GM18519 (cell line): ENCODE results near the gene TAF6L.
"Not testable (repeated sequence)": the region's sequence is repeated elsewhere in the genome, so short reads cannot be mapped to it uniquely, and the experiment has no call there.

ENCODE experiments used
- ATAC-seq: cut with Tn5 transposase; IDR thresholded peaks from one replicate; pipeline ENCODE4 v1.9.1; 2021; ENCODE audit warnings: mild to moderate bottlenecking, moderate library complexity; ENCODE audit not compliant: unreplicated experiment, low FRiP score

Gene TAF6L, protein sequence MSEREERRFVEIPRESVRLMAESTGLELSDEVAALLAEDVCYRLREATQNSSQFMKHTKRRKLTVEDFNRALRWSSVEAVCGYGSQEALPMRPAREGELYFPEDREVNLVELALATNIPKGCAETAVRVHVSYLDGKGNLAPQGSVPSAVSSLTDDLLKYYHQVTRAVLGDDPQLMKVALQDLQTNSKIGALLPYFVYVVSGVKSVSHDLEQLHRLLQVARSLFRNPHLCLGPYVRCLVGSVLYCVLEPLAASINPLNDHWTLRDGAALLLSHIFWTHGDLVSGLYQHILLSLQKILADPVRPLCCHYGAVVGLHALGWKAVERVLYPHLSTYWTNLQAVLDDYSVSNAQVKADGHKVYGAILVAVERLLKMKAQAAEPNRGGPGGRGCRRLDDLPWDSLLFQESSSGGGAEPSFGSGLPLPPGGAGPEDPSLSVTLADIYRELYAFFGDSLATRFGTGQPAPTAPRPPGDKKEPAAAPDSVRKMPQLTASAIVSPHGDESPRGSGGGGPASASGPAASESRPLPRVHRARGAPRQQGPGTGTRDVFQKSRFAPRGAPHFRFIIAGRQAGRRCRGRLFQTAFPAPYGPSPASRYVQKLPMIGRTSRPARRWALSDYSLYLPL

DNA sequence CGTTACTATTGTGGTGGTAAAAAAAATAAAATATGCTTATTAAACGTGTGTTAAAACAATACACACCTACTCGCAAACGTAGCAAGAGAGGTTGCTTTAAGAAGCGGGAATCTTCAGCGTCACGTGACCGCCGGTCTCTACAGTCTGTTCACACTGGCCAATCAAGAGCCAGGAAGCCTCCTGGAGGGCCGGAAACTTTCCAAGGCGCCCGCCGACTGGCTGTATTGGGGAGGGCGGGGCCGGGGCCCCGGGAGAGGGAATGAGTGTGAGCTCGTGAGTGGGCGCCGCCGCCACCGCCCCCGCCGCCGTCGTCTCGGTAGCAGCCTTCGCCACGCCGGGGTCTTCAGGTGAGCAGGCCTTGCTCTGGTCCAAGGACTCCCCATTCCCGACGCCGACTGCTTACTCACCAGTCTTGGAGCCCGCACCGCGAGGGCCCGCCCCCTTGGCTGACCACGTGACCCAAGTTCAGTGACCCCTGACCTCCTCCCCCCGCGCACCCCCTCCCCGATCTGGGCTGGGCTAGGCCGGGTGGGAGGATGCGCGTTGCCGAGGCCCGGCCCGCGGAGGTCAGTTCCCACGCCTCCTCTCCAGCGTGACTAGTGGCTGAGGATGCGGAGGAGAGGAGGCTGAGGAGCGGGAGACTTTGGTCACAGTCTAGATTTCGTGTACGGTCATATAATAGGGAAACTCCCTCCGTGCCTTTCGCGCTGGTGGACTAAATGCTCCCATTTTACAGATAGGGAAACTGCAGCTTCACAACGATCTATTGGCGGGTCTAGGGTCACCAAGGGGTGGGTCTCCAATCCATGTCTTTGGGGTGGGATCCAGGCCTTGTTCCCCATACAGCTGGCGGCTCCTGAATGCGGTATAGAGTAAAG, at the start of gene TAF6L:
TSS of gene TAF6L (plus strand) at position 253 of the 878 bp plus-strand sequence. CDS start 4,388 bp downstream, outside the sequence.
- ATAC-seq = peak; percentile 57

DNA sequence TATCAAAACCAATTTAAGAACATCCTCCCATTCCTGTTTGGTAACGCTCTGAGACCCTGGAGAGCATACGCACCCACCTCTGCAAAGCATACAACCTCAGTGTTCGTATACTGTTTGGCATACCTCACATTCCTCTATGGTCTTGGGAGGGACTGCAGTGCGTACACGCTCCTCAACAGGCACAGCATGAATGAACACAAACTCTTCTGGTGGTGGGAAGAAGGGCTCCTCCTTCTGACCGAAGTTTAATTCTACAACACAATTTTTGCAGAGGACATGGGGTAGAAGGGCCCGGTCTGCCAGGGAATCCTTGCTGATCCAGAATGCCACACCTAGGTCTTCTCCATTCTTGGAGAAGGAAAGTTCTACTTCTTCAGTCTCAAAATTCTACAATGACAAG, 49.2 kb upstream of the TAF6L start:
- no peak for ATAC-seq

- ATAC-seq = no peak
Observed at GRCh38 chr11:62724171-62724570, 47.0 kb upstream of the TAF6L start.

DNA sequence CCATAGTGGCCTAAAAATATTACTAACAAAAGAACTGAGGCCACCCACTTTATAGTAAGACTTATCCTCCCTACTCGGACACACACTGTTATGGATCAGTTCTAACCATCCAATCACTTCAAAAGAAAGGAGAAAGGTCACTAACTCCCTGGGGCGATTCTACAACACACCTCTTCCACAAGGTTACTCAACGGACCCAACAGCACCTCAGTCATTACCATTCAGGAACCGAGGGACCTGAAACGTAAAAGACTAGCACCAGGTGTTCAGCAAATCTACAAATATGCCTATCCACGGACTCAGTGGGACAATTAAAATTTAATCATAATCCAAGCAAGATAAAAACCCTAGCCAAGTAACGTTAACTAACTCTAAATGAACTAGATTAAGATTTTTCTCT, 45.5 kb upstream of the TAF6L start:
- ATAC-seq = no peak

DNA sequence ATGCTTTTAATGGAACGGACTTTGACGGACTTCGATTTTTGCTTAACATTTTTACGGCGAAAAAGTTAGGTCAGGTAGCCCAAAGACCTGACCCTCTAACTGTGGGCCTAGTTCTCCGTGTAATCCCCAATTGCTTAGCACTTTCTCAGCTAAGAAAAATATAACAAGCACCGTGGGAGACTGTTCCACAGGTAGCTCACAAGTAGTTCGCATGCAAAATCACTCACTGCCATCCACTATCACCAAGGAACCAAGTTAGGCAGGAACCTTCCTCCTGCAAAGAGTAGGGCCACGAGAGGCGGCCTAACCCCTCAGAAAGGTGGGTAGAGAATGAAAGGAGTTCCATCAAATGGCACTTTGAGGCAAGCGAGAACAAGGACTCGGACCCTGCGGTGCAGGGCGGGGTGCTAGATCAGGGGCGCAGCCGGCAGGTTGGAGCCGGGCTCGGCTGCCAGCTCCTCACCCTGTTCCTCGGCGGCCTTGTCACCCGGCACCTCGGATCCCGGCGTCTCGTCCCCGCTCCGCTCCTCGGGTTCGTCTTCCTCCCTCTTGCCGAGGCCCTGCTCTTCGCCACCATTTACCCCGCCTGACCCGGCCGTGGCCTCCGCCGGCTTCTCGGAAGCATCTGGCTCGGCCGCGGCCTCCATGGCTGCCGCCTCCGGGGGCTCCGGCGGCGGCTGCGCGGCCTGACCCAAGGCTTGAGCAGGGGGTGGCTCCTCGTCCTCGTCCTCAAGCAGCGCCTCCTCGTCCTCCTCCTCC, 44.9 kb upstream of the TAF6L start:
- ATAC-seq = no peak

GRCh38 chr11:62726915-62727164, 44.4 kb upstream of the TAF6L start:
- ATAC-seq = no peak

DNA sequence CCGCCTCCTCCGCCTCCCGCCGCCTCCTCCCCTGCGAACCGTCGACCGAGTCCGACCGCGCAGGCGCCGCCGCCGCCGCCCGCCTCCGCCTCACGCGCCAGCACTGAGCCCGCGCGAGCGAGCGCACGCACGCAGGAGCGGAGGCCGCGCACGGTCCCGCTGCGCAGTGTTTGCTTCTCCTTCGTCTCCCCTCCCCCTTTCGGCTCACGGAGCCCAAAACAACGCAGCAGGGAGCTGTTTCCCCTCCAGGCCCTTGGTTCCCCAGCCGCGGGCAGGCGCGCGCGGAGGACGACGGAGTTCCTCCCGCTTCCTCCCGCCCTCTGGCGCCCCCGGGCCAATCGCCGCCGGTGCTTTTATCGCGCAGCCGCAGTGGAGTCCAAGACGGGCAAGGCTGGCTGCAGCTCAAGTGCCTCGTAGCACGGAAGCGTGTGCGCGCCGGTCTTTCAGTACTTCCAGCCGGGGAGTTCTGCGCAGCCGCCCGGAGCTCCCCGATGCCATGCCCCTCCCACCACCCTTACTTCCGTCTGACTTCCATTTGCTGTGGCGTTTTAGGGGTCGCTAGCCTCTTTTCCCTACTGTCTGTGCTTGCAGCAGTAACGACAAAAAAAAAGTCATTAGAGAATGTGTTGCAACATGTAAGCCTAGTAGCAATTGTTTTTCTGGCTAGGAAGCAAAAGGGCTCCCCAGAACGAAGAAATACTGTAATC, 43.9 kb upstream of the TAF6L start, which contains the start of gene HNRNPUL2:
TSS of gene HNRNPUL2 (minus strand) at position 293 of the 707 bp plus-strand sequence. CDS start 301 bp downstream, outside the sequence.
- peak; percentile 57 for ATAC-seq

DNA sequence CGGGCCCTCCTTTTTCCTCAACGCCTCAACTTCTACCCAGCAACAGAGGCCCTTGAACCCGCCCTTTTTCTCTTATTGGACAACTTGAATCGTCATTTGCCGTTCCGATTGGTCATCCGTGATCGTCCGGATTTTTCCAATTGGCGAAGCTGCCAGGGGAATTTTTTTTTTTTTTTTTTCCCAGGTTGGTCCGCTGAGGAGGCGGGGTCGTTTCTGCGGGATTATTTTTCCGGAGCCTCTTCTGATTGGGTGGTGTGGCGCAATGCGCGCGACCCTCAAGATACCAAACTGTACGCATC, 43.4 kb upstream of the TAF6L start:
- ATAC-seq = peak; percentile 31

GRCh38 chr11:62728171-62728988, 42.8 kb upstream of the TAF6L start, which contains the start of gene TTC9C:
Gene TTC9C (plus strand): TSS chr11:62728486. CDS start chr11:62728849, 363 bp downstream.
- no peak for ATAC-seq

DNA sequence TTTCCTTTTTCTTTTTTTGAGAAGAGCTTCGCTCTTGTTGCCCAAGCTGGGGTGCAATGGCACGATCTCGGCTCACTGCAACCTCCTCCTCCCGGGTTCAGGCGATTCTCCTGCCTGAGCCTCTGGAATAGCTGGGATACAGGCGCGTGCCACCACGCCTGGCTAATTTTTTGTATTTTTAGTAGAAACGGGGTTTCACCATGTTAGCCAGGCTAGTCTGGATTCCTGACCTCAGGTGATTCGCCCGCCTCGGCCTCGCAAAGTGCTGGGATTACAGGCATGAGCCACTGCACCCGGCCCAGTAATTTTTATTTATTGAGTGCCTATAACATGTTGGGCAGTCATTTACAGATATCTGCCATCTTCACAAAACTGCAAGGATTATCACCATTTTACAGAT, 41.1 kb upstream of the TAF6L start:
- ATAC-seq = not testable (repeated sequence)

- no peak for ATAC-seq
Observed at GRCh38 chr11:62732830-62733229, 38.4 kb upstream of the TAF6L start.

DNA sequence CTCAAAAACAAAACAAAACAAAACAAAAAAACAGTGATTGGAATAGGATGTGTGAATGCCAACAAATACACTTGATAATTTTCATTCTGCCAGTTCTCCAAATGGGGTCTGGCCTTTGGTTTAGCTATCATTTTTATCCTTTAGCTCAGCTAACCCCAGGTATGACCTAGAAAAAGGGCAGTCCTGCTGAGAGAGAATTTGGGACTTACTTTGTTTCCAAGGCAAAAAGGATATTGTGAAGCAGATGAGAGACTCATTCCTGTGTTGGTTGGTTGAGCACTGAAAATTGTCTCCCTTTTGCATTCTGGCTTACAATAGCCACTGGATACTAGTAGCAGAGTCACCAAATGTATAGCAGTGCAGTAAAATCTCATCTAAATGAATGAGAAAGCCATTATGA, 34.0 kb upstream of the TAF6L start:
- no peak for ATAC-seq

DNA sequence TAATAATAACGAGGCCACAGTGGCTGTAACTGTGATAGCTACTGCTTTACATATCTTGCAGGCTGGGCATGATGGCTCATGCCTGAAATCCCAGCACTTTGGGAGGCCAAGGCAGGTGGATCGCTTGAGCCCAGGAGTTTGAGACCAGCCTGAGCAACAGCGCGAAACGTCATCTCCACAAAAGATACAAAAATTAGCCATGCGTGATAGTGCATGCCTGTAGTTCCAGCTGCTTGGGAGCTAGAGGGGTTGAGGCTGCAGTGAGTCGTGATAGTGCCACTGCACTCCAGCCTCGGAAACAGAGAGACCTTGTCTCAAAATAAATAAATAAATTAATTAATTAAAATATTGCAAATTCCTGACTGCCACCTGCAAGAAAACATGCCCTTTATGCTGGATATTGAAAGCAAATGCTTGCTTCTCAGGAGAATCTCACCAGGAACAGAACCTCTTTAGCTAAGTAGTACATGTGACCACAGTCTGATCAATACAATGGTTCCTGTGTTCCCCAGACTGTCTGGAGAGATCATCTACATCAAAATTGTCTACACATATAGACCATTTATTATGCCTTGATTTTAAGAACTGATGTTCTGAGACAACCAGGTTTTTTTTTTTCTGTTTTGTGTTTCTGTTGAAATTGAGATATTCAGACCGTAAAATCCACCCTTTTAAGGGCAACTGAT, 23.6 kb upstream of the TAF6L start:
- ATAC-seq = no peak

- not testable (repeated sequence) for ATAC-seq
Observed at GRCh38 chr11:62749931-62750330, 21.3 kb upstream of the TAF6L start.

DNA sequence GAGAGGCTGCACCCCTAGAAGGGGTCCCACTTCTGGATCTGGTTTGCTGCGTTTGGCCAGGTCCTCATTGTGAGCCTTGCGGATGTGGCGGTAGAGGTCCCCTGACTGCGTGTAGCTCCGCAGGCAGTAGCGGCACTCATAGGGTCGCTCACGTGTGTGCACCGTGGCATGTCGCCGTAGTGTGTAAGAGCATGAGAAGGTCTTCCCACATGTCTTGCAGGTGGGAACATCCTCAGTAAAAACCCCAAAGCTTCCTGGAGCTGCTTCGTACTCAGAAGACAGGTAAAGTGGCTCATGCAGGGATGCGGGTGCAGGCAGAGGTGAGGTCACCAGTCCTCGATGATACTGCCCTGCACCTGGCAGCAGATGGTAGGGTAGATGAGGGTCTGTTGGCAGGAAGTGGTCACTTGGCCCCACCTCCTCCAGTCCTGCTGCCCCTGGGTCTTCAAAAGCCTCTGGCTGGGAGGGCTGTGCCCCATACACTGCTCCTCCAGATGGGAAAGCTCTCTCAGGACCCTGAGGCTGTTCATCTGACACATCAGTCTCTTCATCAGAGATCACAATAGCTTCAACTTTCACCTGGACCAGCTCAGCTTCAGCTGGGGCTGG, 18.9 kb upstream of the TAF6L start:
- no peak for ATAC-seq

- ATAC-seq = no peak
Observed at GRCh38 chr11:62752994-62753735, 18.0 kb upstream of the TAF6L start.
